Measurements from ENCODE around the gene FHIT. TPM values are rescaled to one million over a fixed set of nuclear protein-coding genes. Genes with fewer than 3 reads are reported as not detected.

FHIT gene
- total RNA-seq, 4 donors from 2014 or later, result 4.6 to 6.1 (median 5.7) TPM

DNA sequence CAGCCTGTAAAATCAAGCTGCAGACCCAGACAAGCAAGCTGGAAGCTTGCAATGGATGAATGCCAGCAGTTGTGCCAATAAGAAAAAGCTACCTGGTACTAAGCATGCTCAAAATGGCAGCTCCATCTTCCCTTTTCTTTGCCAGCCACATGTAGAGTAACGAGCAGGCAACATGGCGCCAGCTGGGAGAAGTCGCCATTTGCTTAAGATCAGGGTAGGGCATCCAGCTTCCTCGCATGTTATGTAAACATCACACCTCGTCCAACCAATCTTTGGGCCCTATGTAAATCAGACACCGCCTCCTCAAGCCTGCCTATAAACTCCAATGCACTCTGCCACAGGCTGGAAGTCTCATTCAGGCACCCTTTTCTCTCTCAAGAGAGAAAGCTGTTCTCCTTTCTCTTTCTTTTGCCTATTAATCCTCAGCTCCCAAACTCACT is 973.9 kb downstream of the FHIT start:
- H3K36me3 ChIP-seq, result no peaks in the 10 kb centered on the region
- H3K27ac ChIP-seq (replicated peaks in 1 of 4), result no peak overlapping the region
- H3K9me3 ChIP-seq, result no peaks in the 10 kb centered on the region
- no peak overlapping the region for H3K4me3 ChIP-seq
- WGBS, result 96% methylated on average over 6 of the region's 6 CpGs
- no peak for DNase-seq (ENCODE audit: extremely low spot score)
- intact Hi-C loops (cut with DNase I), result no loop called here
- no peaks in the 10 kb centered on the region for H3K27me3 ChIP-seq
- TF ChIP-seq, protein P1, sequence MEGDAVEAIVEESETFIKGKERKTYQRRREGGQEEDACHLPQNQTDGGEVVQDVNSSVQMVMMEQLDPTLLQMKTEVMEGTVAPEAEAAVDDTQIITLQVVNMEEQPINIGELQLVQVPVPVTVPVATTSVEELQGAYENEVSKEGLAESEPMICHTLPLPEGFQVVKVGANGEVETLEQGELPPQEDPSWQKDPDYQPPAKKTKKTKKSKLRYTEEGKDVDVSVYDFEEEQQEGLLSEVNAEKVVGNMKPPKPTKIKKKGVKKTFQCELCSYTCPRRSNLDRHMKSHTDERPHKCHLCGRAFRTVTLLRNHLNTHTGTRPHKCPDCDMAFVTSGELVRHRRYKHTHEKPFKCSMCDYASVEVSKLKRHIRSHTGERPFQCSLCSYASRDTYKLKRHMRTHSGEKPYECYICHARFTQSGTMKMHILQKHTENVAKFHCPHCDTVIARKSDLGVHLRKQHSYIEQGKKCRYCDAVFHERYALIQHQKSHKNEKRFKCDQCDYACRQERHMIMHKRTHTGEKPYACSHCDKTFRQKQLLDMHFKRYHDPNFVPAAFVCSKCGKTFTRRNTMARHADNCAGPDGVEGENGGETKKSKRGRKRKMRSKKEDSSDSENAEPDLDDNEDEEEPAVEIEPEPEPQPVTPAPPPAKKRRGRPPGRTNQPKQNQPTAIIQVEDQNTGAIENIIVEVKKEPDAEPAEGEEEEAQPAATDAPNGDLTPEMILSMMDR (IDR thresholded peaks at IDR 0.05), result no peak
- no peak for TF ChIP-seq EP300 (IDR thresholded peaks at IDR 0.05)
- no peaks in the 10 kb centered on the region for H3K4me1 ChIP-seq

DNA sequence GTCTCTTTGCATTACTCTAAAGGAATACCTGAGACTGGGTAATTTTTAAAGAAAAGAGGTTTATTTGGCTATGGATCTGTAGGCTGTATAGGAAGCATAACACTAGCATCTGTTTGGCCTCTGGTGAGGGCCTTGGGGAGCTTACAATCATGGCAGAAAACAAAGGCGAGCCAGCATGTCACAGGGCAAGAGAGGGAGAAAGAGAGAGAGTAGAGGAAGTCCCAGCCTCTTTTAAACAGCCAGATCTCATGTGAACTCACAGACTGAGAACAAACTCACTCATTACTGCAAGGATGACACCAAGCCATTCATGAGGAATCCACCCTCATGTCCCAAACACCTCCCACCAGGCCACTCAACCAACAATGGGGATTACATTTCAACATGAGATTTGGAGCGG is 974.6 kb downstream of the FHIT start:
- 90% methylated on average over 2 of the region's 2 CpGs for WGBS

DNA sequence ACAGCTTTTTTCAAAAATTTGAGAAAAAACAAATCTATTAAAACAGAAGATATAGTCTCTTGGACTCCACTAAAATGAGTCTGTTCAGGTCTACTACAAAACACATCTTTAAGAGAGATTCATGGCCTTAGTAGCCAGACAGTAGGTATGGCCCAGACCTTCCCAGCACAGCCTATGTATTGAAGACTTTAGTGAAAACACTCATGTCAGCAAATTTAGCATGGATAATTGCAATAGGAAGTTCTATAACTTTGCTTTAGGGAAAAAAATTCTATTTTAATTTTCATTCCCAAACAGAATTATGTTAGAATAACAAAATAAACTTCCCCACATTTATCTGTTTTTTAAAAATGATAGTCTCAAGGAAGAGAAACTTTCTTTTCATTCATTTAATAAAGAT is 976.6 kb downstream of the FHIT start:
- H3K27me3 ChIP-seq, result no peaks in the 10 kb centered on the region
- TF ChIP-seq, protein P1 (IDR thresholded peaks at IDR 0.05), result no peak
- TF ChIP-seq POLR2A (IDR thresholded peaks at IDR 0.05; ENCODE audit: low read depth) (no peak), POLR2AphosphoS5 (IDR thresholded peaks at IDR 0.05) (no peak), EP300 (IDR thresholded peaks at IDR 0.05) (no peak)
- intact Hi-C loops (cut with DNase I), result no loop called here
- no peak for DNase-seq (ENCODE audit: extremely low spot score)
- no peak overlapping the region for H3K27ac ChIP-seq (replicated peaks in 1 of 4)
- no peaks in the 10 kb centered on the region for H3K9me3 ChIP-seq
- H3K4me1 ChIP-seq, result no peaks in the 10 kb centered on the region
- H3K36me3 ChIP-seq, result no peaks in the 10 kb centered on the region
- H3K4me3 ChIP-seq, result no peak overlapping the region

More for the DNA sequence above, 974.6 kb downstream of the FHIT start:
- no peaks in the 10 kb centered on the region for H3K36me3 ChIP-seq
- H3K9me3 ChIP-seq, result no peaks in the 10 kb centered on the region
- no peaks in the 10 kb centered on the region for H3K27me3 ChIP-seq
- no peak overlapping the region for H3K4me3 ChIP-seq
- H3K4me1 ChIP-seq, result no peaks in the 10 kb centered on the region
- no peak for DNase-seq (ENCODE audit: extremely low spot score)
- H3K27ac ChIP-seq (replicated peaks in 1 of 4), result no peak overlapping the region
- TF ChIP-seq POLR2AphosphoS5 (IDR thresholded peaks at IDR 0.05) (no peak), EP300 (IDR thresholded peaks at IDR 0.05) (no peak), POLR2A (IDR thresholded peaks at IDR 0.05; ENCODE audit: low read depth) (no peak)
- TF ChIP-seq, protein P1 (IDR thresholded peaks at IDR 0.05), result no peak
- intact Hi-C loops (cut with DNase I), result no loop called here

DNA sequence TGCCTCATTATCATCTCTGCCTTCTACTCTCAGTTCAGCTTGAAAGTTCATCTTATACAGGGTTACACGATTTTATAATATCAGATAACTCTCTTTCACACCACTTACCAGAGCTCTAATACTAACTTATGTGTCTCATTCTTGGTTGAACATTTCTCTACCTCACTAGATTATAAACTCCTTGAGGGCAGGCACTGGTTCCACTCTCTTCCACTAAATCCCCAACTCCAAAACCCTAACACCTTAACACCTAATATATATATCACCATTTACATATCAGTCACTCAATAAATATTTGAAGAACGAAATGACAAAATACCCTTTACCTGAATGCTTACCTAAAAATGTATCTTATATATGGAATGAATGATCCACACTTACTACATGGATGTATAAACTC is 977.2 kb downstream of the FHIT start:
- no peaks in the 10 kb centered on the region for H3K36me3 ChIP-seq
- H3K4me3 ChIP-seq, result no peak overlapping the region
- H3K27ac ChIP-seq (replicated peaks in 1 of 4), result no peak overlapping the region
- H3K9me3 ChIP-seq, result no peaks in the 10 kb centered on the region
- DNase-seq (ENCODE audit: extremely low spot score), result no peak
- no peak for TF ChIP-seq POLR2A (IDR thresholded peaks at IDR 0.05; ENCODE audit: low read depth)
- TF ChIP-seq, protein P1 (IDR thresholded peaks at IDR 0.05), result no peak
- TF ChIP-seq EP300 (IDR thresholded peaks at IDR 0.05), result no peak
- TF ChIP-seq POLR2AphosphoS5 (IDR thresholded peaks at IDR 0.05), result no peak
- WGBS, result 82% methylated on average over 2 of the region's 2 CpGs
- H3K4me1 ChIP-seq, result no peaks in the 10 kb centered on the region
- no peaks in the 10 kb centered on the region for H3K27me3 ChIP-seq
- intact Hi-C loops (cut with DNase I), result no loop called here

DNA sequence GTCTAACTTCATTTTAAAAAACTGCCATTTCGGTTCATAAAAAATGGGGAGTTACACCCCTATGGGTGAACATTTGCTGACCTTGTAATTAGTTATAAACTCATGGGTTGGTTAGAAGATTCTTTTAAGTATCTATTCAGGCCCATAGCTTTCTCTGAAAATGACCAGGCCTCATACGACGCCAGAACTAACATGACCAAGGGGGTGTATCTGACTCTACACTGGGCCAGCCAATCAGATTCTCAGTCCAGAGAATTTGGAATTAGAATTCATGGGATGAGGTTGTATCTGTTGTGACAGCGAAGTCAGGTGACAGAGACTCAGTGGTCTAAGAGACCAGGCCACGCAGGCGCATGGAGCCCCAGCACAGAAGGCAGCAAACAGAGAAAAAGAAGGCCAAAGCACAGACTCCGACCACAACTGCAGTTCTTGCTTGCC is 981.4 kb downstream of the FHIT start:
- WGBS, result 94% methylated on average over 7 of the region's 7 CpGs
- H3K27ac ChIP-seq (replicated peaks in 1 of 4), result no peak overlapping the region
- intact Hi-C loops (cut with DNase I), result no loop called here

More for the DNA sequence above, 981.4 kb downstream of the FHIT start:
- no peak for TF ChIP-seq EP300 (IDR thresholded peaks at IDR 0.05)
- no peak for DNase-seq (ENCODE audit: extremely low spot score)
- Histone ChIP-seq H3K4me1 (no peaks in the 10 kb centered on the region), H3K4me3 (no peak overlapping the region), H3K36me3 (no peaks in the 10 kb centered on the region), H3K9me3 (no peaks in the 10 kb centered on the region), H3K27me3 (no peaks in the 10 kb centered on the region)

Measured in esophagus muscularis mucosa (tissue), 4 donors.